Right ventricle myocardium superior (tissue), 1 donor: ENCODE measurements around the gene CLIP1. TPM values are rescaled to one million over a fixed set of nuclear protein-coding genes. Genes with fewer than 3 reads are reported as not detected.
"Not testable (repeated sequence)": the region's sequence is repeated elsewhere in the genome, so short reads cannot be mapped to it uniquely, and the experiment has no call there.

Experiments used
- ATAC-seq: fragments of 200-7000 bp; cut with Tn5 transposase; one replicate; pipeline ENCODE4 v1.9.1; 2020; ENCODE audit warnings: mild to moderate bottlenecking; ENCODE audit not compliant: poor library complexity
- DNase-seq: peaks from one replicate; pipeline ENCODE4 v3.0.0-alpha.2; 2020
- intact Hi-C: fragments of 100-400 bp; cut with DNase I; formaldehyde crosslinking; loops from one replicate; pipeline ENCODE4 v1.11.2; 2022
- total RNA-seq: library from RNA; stranded (reverse); fragmentation: NEBNext Ultra II Directional; extraction: Animal tissue kit (Norgen Biotek cat#: 25700); gene quantifications from one replicate; pipeline ENCODE4 v1.2.1, GENCODE V29; 2021
- donor health status: DM: no; HTN: yes; CAD: no; lungs with severe emphysema.

Gene CLIP1
- total RNA-seq, 1 donor from 2014 or later, result 92.5 TPM

- intact Hi-C loops, result no loop called here
Observed at GRCh38 chr12:122297494-122297893, 125.0 kb downstream of the CLIP1 start.

GRCh38 chr12:122295877-122296276 lies 126.6 kb downstream of the CLIP1 start:
- intact Hi-C loops, result no loop called here
- DNase-seq (no peak), ATAC-seq (no peak)

More at GRCh38 chr12:122297494-122297893, 125.0 kb downstream of the CLIP1 start:
- no peak for DNase-seq
- no peak for ATAC-seq

- intact Hi-C loops, result no loop called here
- ATAC-seq (no peak), DNase-seq (no peak)
Observed at GRCh38 chr12:122293081-122293480, 129.4 kb downstream of the CLIP1 start.

- intact Hi-C loops, result no loop called here
- DNase-seq (no peak), ATAC-seq (no peak)
Observed at GRCh38 chr12:122291431-122291830, 131.0 kb downstream of the CLIP1 start.

- intact Hi-C loops, result no loop called here
- ATAC-seq, result no peak
- DNase-seq, result no peak
Observed at GRCh38 chr12:122283680-122284079, 138.8 kb downstream of the CLIP1 start.

GRCh38 chr12:122282061-122282460 lies 140.4 kb downstream of the CLIP1 start:
- no peak for ATAC-seq
- DNase-seq, result no peak
- intact Hi-C loops, result no loop called here

GRCh38 chr12:122276242-122276641 lies 146.2 kb downstream of the CLIP1 start:
- intact Hi-C loops, result no loop called here
- DNase-seq (no peak), ATAC-seq (no peak)

GRCh38 chr12:122275459-122275858 lies 147.0 kb downstream of the CLIP1 start:
- intact Hi-C loops, result no loop called here
- ATAC-seq, result no peak
- no peak for DNase-seq

GRCh38 chr12:122266230-122266901 lies 156.1 kb downstream of the CLIP1 start, which contains the start of gene VPS33A:
TSS of gene VPS33A (minus strand) at chr12:122266494. CDS start at chr12:122266408, 86 bp downstream.
- DNase-seq, result peak; percentile 98
- intact Hi-C loops, result no loop called here

GRCh38 chr12:122265886-122266229 lies 156.6 kb downstream of the CLIP1 start:
- intact Hi-C loops, result no loop called here
- DNase-seq, result no peak

More at GRCh38 chr12:122266230-122266901, 156.1 kb downstream of the CLIP1 start, which contains the start of gene VPS33A:
- peak; percentile 99 for ATAC-seq

GRCh38 chr12:122265476-122265875 lies 157.0 kb downstream of the CLIP1 start:
- ATAC-seq, result no peak
- no peak for DNase-seq
- intact Hi-C loops, result no loop called here

More at GRCh38 chr12:122265886-122266229, 156.6 kb downstream of the CLIP1 start:
- ATAC-seq, result peak; percentile 47

GRCh38 chr12:122260735-122261134 lies 161.7 kb downstream of the CLIP1 start:
- ATAC-seq, intact Hi-C loops, DNase-seq: not testable (repeated sequence)

GRCh38 chr12:122258939-122259338 lies 163.5 kb downstream of the CLIP1 start:
- not testable (repeated sequence) for ATAC-seq

GRCh38 chr12:122258462-122258861 lies 164.0 kb downstream of the CLIP1 start:
- DNase-seq, ATAC-seq, intact Hi-C loops: not testable (repeated sequence)

More at GRCh38 chr12:122258939-122259338, 163.5 kb downstream of the CLIP1 start:
- DNase-seq, intact Hi-C loops: not testable (repeated sequence)

GRCh38 chr12:122250536-122250935 lies 171.9 kb downstream of the CLIP1 start:
- intact Hi-C loops, result no loop called here
- ATAC-seq (no peak), DNase-seq (no peak)

- no peak for DNase-seq
- no peak for ATAC-seq
- intact Hi-C loops, result no loop called here
Observed at GRCh38 chr12:122250047-122250446, 172.4 kb downstream of the CLIP1 start.

- intact Hi-C loops, result no loop called here
- DNase-seq (no peak), ATAC-seq (no peak)
Observed at GRCh38 chr12:122245553-122245952, 176.9 kb downstream of the CLIP1 start.

GRCh38 chr12:122244565-122245371 lies 177.7 kb downstream of the CLIP1 start:
- DNase-seq, result no peak
- ATAC-seq, result no peak

GRCh38 chr12:122243965-122244364 lies 178.5 kb downstream of the CLIP1 start:
- intact Hi-C loops, result no loop called here
- DNase-seq (no peak), ATAC-seq (no peak)

More at GRCh38 chr12:122244565-122245371, 177.7 kb downstream of the CLIP1 start:
- intact Hi-C loops, result no loop called here

GRCh38 chr12:122238861-122239260 lies 183.6 kb downstream of the CLIP1 start:
- DNase-seq, result no peak
- intact Hi-C loops, result no loop called here
- ATAC-seq, result no peak
